BLaER1 (cell line): Measurements from ENCODE around the gene RASGEF1B.

Experiments used
- H3K27ac ChIP-seq: shearing (Covaris generic); formaldehyde crosslinking; 2 replicates; pipeline ENCODE4 v1.8.1; 2022
- H3K27me3 ChIP-seq: shearing (Covaris generic); formaldehyde crosslinking; 2 replicates; pipeline ENCODE4 v1.8.1; 2022
- H3K36me3 ChIP-seq: shearing (Covaris generic); formaldehyde crosslinking; 2 replicates; pipeline ENCODE4 v1.8.1; 2022
- H3K4me1 ChIP-seq: shearing (Covaris generic); formaldehyde crosslinking; 2 replicates; pipeline ENCODE4 v1.8.1; 2022
- H3K4me2 ChIP-seq: shearing (Covaris generic); formaldehyde crosslinking; 2 replicates; pipeline ENCODE4 v1.8.1; 2022
- H3K4me3 ChIP-seq: shearing (Covaris generic); formaldehyde crosslinking; 2 replicates; pipeline ENCODE4 v1.8.1; 2022
- H3K9ac ChIP-seq: shearing (Covaris generic); formaldehyde crosslinking; 2 replicates; pipeline ENCODE4 v1.8.1; 2022
- H3K9me3 ChIP-seq: shearing (Covaris generic); formaldehyde crosslinking; 2 replicates; pipeline ENCODE4 v1.8.1; 2022
- H4K20me1 ChIP-seq: shearing (Covaris generic); formaldehyde crosslinking; 2 replicates; pipeline ENCODE4 v1.8.1; 2022
- Cebpa-rat ChIP-seq: shearing (Covaris generic); IDR thresholded peaks from 2 replicates; pipeline ENCODE4 v1.8.1; 2022

RASGEF1B gene

DNA sequence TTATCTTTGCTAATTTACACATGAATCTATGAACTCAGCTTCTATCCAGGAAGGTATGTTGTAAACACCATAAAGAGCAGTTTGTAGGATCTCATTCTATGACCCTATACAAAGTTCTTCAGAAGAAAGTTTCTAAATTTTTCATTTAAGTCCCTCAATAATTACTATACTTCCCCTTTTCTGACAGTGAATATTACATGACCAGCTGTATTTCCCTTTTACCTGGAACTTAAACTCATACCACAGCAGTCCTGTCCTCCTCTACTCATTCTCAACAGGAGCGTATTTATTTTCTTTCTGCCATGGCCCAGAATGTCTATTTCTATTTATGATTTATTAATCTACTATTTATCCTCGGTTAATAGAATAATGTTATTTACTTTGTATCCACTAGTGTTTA is 15.8 kb downstream of the RASGEF1B start:
- H3K9me3 ChIP-seq = no peaks in the 10 kb centered on the region
- no peak overlapping the region for H3K9ac ChIP-seq
- H3K27me3 ChIP-seq = no peaks in the 10 kb centered on the region
- no peaks in the 10 kb centered on the region for H4K20me1 ChIP-seq
- H3K27ac ChIP-seq = no peak overlapping the region
- H3K4me3 ChIP-seq = no peak overlapping the region
- H3K36me3 ChIP-seq = peaks cover 5% of the 10 kb centered on the region; the same call in 1 of the 2 replicates
- H3K4me1 ChIP-seq = no peaks in the 10 kb centered on the region
- H3K4me2 ChIP-seq = no peak overlapping the region
- TF ChIP-seq Cebpa-rat = no peak

GRCh38 chr4:81454948-81455347 is 16.8 kb downstream of the RASGEF1B start:
- Histone ChIP-seq H3K4me3 (no peak overlapping the region), H3K9ac (no peak overlapping the region), H4K20me1 (no peaks in the 10 kb centered on the region), H3K9me3 (no peaks in the 10 kb centered on the region), H3K27me3 (no peaks in the 10 kb centered on the region), H3K36me3 (peaks cover 5% of the 10 kb centered on the region; the same call in 1 of the 2 replicates), H3K27ac (no peak overlapping the region), H3K4me1 (no peaks in the 10 kb centered on the region), H3K4me2 (no peak overlapping the region)
- TF ChIP-seq Cebpa-rat = no peak

- no peak overlapping the region for H3K27ac ChIP-seq
- H3K27me3 ChIP-seq = no peaks in the 10 kb centered on the region
- peaks cover 5% of the 10 kb centered on the region; the same call in 1 of the 2 replicates for H3K36me3 ChIP-seq
- no peaks in the 10 kb centered on the region for H4K20me1 ChIP-seq
- no peak overlapping the region for H3K4me2 ChIP-seq
- no peak overlapping the region for H3K9ac ChIP-seq
- no peaks in the 10 kb centered on the region for H3K9me3 ChIP-seq
- TF ChIP-seq Cebpa-rat = no peak
- no peaks in the 10 kb centered on the region for H3K4me1 ChIP-seq
- H3K4me3 ChIP-seq = no peak overlapping the region
Measured at GRCh38 chr4:81454499-81454898, 17.2 kb downstream of the RASGEF1B start.

GRCh38 chr4:81453024-81453423 is 18.7 kb downstream of the RASGEF1B start:
- Histone ChIP-seq H3K27me3 (no peaks in the 10 kb centered on the region), H3K4me2 (no peak overlapping the region), H3K4me3 (no peak overlapping the region), H3K9ac (no peak overlapping the region), H3K36me3 (peaks cover 7% of the 10 kb centered on the region; the same call in 1 of the 2 replicates), H3K4me1 (no peaks in the 10 kb centered on the region), H3K9me3 (no peaks in the 10 kb centered on the region), H4K20me1 (no peaks in the 10 kb centered on the region), H3K27ac (no peak overlapping the region)
- no peak for TF ChIP-seq Cebpa-rat

DNA sequence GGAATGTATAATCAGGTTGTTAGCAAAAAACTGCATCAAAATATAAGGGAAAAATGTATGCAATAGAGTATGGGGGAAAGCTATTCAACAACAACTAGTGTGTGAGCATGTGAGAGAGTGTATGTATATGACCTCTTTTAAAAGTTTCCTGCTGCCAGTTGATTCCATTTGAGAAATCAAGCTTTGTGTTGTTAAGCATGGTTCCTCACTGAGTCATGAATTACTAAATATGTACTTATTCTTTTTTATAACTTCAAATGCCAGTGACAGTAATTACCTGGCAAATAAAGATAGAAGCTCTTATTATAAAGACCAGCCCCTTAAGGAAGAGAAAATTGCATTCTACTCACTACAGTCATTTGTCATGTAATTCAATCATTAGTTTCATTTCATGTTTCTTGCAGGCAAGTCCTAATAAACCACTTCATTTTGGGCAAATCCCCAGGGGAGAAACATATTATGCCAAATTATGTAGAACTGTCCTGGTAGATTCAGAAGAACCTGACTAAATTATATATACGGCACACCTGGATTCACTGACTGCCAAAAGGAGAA is 19.2 kb downstream of the RASGEF1B start:
- Histone ChIP-seq H3K4me1 (no peaks in the 10 kb centered on the region), H3K27ac (no peak overlapping the region), H3K9me3 (no peaks in the 10 kb centered on the region), H4K20me1 (no peaks in the 10 kb centered on the region), H3K9ac (no peak overlapping the region), H3K36me3 (peaks cover 10% of the 10 kb centered on the region; the same call in 1 of the 2 replicates), H3K4me2 (no peak overlapping the region), H3K4me3 (no peak overlapping the region), H3K27me3 (no peaks in the 10 kb centered on the region)
- no peak for TF ChIP-seq Cebpa-rat

DNA sequence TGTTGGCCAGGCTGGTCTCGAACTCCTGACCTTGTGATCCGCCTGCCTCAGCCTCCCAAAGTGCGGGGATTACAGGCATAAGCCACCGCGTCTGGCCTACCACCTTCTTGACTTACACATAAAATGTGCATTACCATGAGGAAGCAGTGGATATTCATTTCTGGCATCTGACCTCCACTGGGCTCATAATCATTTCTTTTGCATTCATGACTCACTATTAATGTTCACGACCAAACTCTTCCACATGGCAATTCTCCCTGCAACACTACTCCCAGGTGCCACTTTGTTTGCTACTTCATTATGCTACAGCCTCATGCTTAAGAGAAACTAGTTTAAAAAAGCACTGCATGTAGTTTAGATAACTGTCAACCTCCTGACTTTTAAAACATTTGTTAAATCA is 22.7 kb downstream of the RASGEF1B start:
- no peaks in the 10 kb centered on the region for H3K4me1 ChIP-seq
- H3K9me3 ChIP-seq = no peaks in the 10 kb centered on the region
- no peak overlapping the region for H3K9ac ChIP-seq
- no peaks in the 10 kb centered on the region for H3K27me3 ChIP-seq
- TF ChIP-seq Cebpa-rat = no peak
- H3K36me3 ChIP-seq = peaks cover 5% of the 10 kb centered on the region; the same call in 1 of the 2 replicates
- H3K4me2 ChIP-seq = no peak overlapping the region
- H4K20me1 ChIP-seq = no peaks in the 10 kb centered on the region
- no peak overlapping the region for H3K27ac ChIP-seq
- no peak overlapping the region for H3K4me3 ChIP-seq

GRCh38 chr4:81447566-81448229 is 24.0 kb downstream of the RASGEF1B start:
- Histone ChIP-seq H3K9me3 (no peaks in the 10 kb centered on the region), H4K20me1 (no peaks in the 10 kb centered on the region), H3K4me3 (no peak overlapping the region), H3K4me1 (no peaks in the 10 kb centered on the region), H3K27me3 (no peaks in the 10 kb centered on the region), H3K9ac (no peak overlapping the region), H3K36me3 (peaks cover 15% of the 10 kb centered on the region; the same call in 1 of the 2 replicates), H3K27ac (no peak overlapping the region), H3K4me2 (no peak overlapping the region)
- TF ChIP-seq Cebpa-rat = no peak

DNA sequence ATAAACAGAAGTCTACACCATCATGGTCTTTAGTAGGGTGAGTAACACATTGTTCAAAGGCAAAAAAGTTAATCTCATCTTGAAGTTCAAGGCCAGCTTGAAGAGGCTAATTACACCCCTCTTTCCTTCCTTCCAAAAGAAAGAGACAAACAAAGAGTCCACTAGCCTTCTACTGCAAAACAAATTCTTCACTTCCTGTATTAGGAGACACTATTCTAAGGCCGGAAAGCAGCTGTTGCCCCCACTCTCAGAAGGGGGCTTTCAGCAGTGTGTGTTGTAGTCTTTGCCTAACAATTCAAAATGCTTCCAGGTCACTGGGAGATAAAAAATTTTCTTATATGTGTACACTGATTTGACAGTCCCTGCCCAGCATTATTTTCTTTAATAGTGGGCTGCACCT is 25.1 kb downstream of the RASGEF1B start:
- Histone ChIP-seq H4K20me1 (no peaks in the 10 kb centered on the region), H3K4me1 (no peaks in the 10 kb centered on the region), H3K4me2 (no peak overlapping the region), H3K9ac (no peak overlapping the region), H3K27ac (no peak overlapping the region), H3K9me3 (no peaks in the 10 kb centered on the region), H3K4me3 (no peak overlapping the region), H3K27me3 (no peaks in the 10 kb centered on the region), H3K36me3 (peaks cover 19% of the 10 kb centered on the region)
- TF ChIP-seq Cebpa-rat = no peak

DNA sequence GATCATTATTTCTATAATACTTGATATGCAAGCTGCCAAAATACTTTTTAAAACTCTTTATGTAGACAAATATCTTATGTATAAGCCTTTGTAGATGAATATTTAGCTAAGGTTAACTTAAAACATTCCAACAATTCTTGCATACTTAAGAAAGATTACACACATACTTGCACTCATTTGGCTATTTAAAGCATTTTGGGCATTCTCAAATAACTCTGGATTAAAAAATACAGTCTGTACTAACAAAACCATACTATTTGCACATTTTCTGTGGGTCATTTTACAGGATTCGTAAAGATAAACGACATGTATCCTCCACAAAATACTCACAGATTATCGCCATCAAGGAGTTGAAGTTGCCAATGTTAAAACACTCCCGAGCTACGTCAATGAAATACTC is 26.5 kb downstream of the RASGEF1B start:
- peaks cover 22% of the 10 kb centered on the region for H3K36me3 ChIP-seq
- H3K27ac ChIP-seq = no peak overlapping the region
- H3K9ac ChIP-seq = no peak overlapping the region
- no peaks in the 10 kb centered on the region for H3K4me1 ChIP-seq
- H3K9me3 ChIP-seq = no peaks in the 10 kb centered on the region
- no peak overlapping the region for H3K4me2 ChIP-seq
- no peak overlapping the region for H3K4me3 ChIP-seq
- TF ChIP-seq Cebpa-rat = no peak
- H3K27me3 ChIP-seq = no peaks in the 10 kb centered on the region
- no peaks in the 10 kb centered on the region for H4K20me1 ChIP-seq

DNA sequence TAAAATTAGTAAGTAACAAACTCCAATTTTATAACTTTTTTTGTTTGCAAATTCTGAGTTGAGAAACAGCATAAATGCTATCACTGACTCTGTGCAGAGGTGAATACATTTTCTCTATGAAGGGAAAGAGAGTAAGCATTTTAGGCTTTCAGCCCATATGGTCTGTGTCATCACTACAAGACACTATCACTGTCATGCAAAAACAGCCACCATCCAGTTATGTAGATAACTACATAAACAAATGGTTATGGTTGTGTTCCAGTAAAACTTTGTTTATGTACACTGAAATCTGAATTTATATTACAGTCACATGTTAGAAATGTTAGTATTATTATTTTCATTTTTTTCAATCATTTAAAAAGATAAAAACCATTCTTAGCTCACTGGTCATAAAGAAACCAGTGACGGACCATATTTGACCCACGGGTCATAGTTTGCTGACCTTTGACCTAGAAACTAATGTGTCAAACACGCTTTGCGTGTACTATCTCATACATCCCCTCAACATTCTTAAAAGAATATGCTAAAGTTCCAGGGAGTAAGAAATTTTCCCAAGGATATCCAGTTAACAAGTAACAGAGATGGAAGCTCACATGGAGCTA is 29.1 kb downstream of the RASGEF1B start:
- Histone ChIP-seq H3K9ac (no peak overlapping the region), H3K9me3 (no peaks in the 10 kb centered on the region), H3K4me3 (no peak overlapping the region), H3K27ac (no peak overlapping the region), H3K4me1 (no peaks in the 10 kb centered on the region), H4K20me1 (no peaks in the 10 kb centered on the region), H3K27me3 (no peaks in the 10 kb centered on the region), H3K36me3 (peaks cover 20% of the 10 kb centered on the region), H3K4me2 (no peak overlapping the region)
- TF ChIP-seq Cebpa-rat = no peak
